Erythroblast (primary cell): ENCODE measurements around the gene ISX.

ENCODE experiments used
- GATA1 ChIP-seq: IDR thresholded peaks from 2 replicates; pipeline ENCODE4 v1.6.1; 2011; ENCODE audit warnings: low read depth, mild to moderate bottlenecking, control low read depth, low read length, moderate library complexity
- POLR2A ChIP-seq: IDR thresholded peaks from 2 replicates; pipeline ENCODE4 v1.6.1; 2011; ENCODE audit warnings: mild to moderate bottlenecking, low read length

DNA sequence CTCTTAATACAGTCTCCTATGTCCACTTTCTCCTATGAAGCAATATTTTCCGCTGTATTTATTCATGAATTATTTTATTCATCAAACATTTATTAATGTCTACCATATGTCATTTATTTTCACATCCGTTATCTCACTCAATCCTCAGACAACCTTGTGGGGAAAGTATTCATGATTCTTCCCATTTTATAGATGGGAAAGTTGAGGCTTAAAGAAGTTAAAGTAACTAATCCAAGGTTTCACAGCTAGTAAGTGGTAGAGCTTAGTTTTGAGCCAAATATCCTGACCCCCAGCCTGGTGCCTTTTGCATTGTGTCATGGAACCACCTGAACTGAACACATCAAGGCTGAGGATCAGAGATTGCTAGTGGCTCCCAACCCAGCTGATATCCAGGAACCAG, 66.6 kb downstream of the ISX start:
- TF ChIP-seq POLR2A, result no peak
- no peak for TF ChIP-seq GATA1
